Nephron progenitor cell (in vitro differentiated cells): Measurements from ENCODE around the gene ANKUB1.
A peak's percentile ranks its signal among the peaks of the same experiment; 100 is the strongest.

Experiments
- DNase-seq: peaks from one replicate; pipeline ENCODE4 v3.0.0; 2021
- H3K27ac Mint-ChIP-seq: 2 replicates; pipeline ENCODE4 v1.8.0; 2021; ENCODE audit warnings: mild to moderate bottlenecking, moderate library complexity, mixed read lengths
- H3K27me3 Mint-ChIP-seq: 2 replicates; pipeline ENCODE4 v1.8.0; 2021; ENCODE audit warnings: mild to moderate bottlenecking, low read depth, mixed read lengths; ENCODE audit not compliant: poor library complexity
- H3K36me3 Mint-ChIP-seq: 2 replicates; pipeline ENCODE4 v1.8.0; 2021; ENCODE audit warnings: low read depth, mixed read lengths
- H3K4me1 Mint-ChIP-seq: 2 replicates; pipeline ENCODE4 v1.8.0; 2021; ENCODE audit warnings: mixed read lengths
- H3K4me3 Mint-ChIP-seq: 2 replicates; pipeline ENCODE4 v1.8.0; 2021; ENCODE audit warnings: mild to moderate bottlenecking, moderate library complexity, mixed read lengths
- H3K9me3 Mint-ChIP-seq: 2 replicates; pipeline ENCODE4 v1.8.0; 2021; ENCODE audit warnings: mild to moderate bottlenecking, moderate library complexity, mixed read lengths
- TF ChIP-seq, protein P1 (sequence below): fragments of 200-600 bp; sonication (generic); IDR thresholded peaks from 2 replicates; pipeline ENCODE4 v1.5.0; 2021; ENCODE audit warnings: antibody characterized with exemption

ANKUB1 gene

GRCh38 chr3:149777414-149778214 is 14.7 kb downstream of the ANKUB1 start:
- TF ChIP-seq, protein P1, sequence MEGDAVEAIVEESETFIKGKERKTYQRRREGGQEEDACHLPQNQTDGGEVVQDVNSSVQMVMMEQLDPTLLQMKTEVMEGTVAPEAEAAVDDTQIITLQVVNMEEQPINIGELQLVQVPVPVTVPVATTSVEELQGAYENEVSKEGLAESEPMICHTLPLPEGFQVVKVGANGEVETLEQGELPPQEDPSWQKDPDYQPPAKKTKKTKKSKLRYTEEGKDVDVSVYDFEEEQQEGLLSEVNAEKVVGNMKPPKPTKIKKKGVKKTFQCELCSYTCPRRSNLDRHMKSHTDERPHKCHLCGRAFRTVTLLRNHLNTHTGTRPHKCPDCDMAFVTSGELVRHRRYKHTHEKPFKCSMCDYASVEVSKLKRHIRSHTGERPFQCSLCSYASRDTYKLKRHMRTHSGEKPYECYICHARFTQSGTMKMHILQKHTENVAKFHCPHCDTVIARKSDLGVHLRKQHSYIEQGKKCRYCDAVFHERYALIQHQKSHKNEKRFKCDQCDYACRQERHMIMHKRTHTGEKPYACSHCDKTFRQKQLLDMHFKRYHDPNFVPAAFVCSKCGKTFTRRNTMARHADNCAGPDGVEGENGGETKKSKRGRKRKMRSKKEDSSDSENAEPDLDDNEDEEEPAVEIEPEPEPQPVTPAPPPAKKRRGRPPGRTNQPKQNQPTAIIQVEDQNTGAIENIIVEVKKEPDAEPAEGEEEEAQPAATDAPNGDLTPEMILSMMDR = no peak
- DNase-seq = no peak
- Mint-ChIP-seq H3K27ac (no peak overlapping the region), H3K4me3 (no peak overlapping the region), H3K4me1 (no peaks in the 10 kb centered on the region), H3K27me3 (no peaks in the 10 kb centered on the region), H3K9me3 (no peaks in the 10 kb centered on the region), H3K36me3 (no peaks in the 10 kb centered on the region)

DNA sequence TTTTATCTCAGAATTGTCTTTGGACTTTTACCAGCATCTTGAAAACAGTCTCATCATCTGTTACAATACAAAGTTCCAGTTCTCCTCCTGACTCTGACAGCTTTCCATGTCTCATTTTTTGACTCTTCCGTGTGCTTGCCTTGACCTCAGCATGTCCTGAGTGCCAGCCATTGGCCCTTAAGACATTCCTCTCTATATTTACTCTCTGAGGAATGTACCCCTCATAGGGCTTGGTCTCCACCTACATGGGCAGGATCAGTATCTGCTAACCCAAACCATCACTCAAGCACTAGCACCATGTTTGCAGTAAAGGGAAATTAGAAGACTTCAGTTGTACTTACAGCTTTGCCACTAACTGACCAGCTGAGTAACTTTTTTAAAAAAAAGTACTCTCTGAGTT is 16.2 kb downstream of the ANKUB1 start:
- H3K4me3 Mint-ChIP-seq = no peak overlapping the region

DNA sequence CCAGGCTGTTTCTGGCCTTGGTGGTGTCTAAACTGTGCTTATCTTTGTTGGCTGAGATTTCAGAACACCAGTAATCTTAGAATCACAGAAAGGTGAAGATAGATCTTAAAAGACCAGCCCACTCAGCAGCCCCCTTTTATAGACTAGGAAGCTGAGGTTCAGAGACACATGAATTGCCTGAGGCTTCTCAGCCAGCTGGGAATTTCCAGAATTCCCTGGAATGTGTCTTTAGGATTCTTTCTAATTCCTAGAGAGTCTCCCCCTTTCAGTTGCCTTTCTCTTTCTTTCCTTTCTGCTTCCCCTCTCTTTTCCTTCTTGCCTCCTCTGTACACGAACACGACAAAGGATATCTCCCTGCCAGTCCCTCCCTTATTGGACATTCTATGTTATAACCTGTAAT is 19.5 kb downstream of the ANKUB1 start:
- Mint-ChIP-seq H3K36me3 (no peaks in the 10 kb centered on the region), H3K9me3 (no peaks in the 10 kb centered on the region), H3K4me1 (peaks cover 7% of the 10 kb centered on the region), H3K4me3 (no peak overlapping the region), H3K27me3 (peaks cover 6% of the 10 kb centered on the region), H3K27ac (peak overlapping the region; percentile 7)
- no peak for DNase-seq
- TF ChIP-seq, protein P1 = no peak

More for the DNA sequence above, 16.2 kb downstream of the ANKUB1 start:
- Mint-ChIP-seq H3K9me3 (no peaks in the 10 kb centered on the region), H3K27ac (no peak overlapping the region), H3K36me3 (no peaks in the 10 kb centered on the region), H3K4me1 (peaks cover 5% of the 10 kb centered on the region), H3K27me3 (peaks cover 2% of the 10 kb centered on the region)
- DNase-seq = no peak
- TF ChIP-seq, protein P1 = no peak

DNA sequence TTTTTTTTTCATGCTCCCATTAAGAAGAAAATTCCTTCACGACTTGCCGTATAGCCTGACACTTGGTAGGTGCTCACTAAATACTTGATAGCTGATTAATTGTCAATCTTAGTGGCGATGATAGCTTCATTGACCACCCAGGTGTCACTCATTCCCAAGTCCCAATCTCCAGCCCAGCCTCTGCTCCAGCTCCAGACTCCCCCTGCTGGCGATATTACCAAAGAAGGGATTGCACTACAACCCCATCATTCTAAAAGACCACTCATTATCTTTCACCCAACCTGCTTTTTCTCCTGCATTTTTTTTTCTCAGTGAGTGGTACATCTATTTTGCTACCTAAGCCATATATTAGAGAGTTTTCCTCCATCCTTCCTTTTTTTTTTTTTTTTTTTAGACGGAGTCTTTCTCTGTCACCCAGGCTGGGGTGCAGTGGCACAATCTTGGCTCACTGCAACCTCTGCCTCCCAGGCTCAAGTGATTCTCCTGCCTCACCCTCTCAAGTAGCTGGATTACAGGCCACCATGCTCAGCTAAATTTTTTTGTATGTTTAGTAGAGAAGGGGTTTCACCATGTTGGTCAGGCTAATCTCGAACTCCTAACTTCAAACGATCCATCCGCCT is 20.6 kb downstream of the ANKUB1 start:
- TF ChIP-seq, protein P1 = peak; percentile 76
- Mint-ChIP-seq H3K36me3 (no peaks in the 10 kb centered on the region), H3K4me1 (peaks cover 7% of the 10 kb centered on the region), H3K4me3 (no peak overlapping the region), H3K27me3 (peaks cover 10% of the 10 kb centered on the region), H3K9me3 (no peaks in the 10 kb centered on the region), H3K27ac (no peak overlapping the region)
- peak; percentile 71 for DNase-seq

DNA sequence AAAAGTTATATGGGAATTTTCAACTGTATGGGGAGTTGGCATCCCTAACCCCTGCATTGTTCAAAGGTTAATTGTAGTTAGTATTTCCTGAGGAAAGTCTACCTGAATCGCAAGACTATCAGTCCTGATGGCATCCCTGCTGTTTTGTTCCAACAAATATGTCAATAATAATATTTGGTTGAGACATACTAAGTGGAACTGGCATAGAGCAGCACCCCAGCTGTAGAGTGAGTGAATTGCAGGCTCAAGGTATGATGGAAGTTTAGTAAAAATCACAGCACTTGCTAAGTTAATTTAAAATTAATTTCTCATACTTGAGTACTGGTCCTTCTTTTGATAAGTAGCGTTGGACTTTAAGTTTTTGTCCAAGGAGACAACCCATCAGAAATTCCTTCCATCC is 22.1 kb downstream of the ANKUB1 start:
- Mint-ChIP-seq H3K36me3 (no peaks in the 10 kb centered on the region), H3K27me3 (peaks cover 10% of the 10 kb centered on the region), H3K4me3 (no peak overlapping the region), H3K27ac (no peak overlapping the region), H3K9me3 (no peaks in the 10 kb centered on the region), H3K4me1 (peaks cover 7% of the 10 kb centered on the region)
- no peak for DNase-seq
- TF ChIP-seq, protein P1 = no peak
